ENCODE results near the gene SAMD1. TPM values are rescaled to one million over a fixed set of nuclear protein-coding genes. Genes with fewer than 3 reads are reported as not detected.

The SAMD1 gene
- total and polyA plus RNA-seq, 2 of the 13 experiments (the other 11 are each of a cell fraction or from before 2014, with no cell fraction given): 17.5 to 45.0 TPM

DNA sequence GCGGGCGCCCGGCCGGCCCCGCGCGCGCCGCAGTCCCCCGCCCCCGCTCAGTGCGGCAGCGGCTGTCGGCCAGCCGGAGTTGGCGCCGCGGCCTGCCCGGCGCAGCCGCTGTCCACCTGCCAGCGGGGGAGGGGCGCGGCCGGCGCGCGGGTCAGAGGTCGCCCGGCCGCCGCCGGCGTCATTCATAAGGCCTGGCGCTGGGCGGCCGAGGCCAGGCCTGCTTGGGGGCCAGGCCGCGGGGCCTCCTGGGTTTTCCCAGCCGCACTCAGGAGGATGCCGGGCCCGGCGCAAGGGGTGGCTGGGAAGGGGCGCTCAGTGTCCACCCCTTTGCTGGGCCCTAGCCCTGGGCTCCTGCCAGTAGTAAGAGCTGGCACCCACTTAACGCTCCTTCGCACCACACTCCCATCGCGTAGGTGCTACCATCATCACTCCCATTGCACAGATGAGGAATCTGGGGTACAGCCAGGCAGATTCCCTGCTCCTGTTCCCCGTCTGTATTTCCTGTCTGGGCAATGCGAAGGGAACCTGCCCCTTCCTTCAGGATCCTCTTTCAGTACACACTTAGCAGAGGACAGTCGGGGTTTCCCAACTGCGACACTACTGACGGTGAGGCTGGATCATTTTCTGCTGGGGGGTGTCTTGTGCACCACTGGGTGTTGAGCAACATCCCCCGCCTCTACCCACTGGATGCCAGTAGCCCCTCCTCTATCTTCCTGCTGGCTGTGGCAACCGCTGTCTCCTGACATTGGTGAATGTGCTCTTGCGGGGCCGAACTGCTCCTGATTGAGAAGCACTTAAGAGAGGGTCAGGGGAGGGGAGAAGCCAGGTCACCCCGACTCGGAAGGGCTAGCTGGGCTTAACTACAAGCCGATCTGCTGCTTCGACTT is 27.9 kb upstream of the SAMD1 start (continued):
- TF ChIP-seq MAZ (IDR thresholded peaks at IDR 0.05; ENCODE audit: borderline replicate concordance, low read depth, low read length) (no peak; the same call in 1 of the 2 replicates), MAZ (CRISPR knock-in tag; IDR thresholded peaks at IDR 0.05; ENCODE audit: low read depth) (peak; percentile 37; the same call in 1 of the 2 replicates), MED13 (CRISPR knock-in tag; IDR thresholded peaks at IDR 0.05) (0 out of 2 replicates have a peak, but pooled peaks have one; percentile 44), ZNF446 (CRISPR knock-in tag; IDR thresholded peaks at IDR 0.05) (peak; percentile 61; the same call in 1 of the 2 replicates), ZBTB38 (CRISPR knock-in tag; IDR thresholded peaks at IDR 0.05) (peak; percentile 37; the same call in 1 of the 2 replicates), HMG20B (CRISPR knock-in tag; conservative IDR thresholded peaks at IDR 0.05) (peak; percentile 14; the same call in 1 of the 2 replicates), REPIN1 (CRISPR knock-in tag; IDR thresholded peaks at IDR 0.05; ENCODE audit: borderline replicate concordance, low read depth) (0 out of 2 replicates have a peak, but pooled peaks have one; percentile 18), SMARCC2 (IDR thresholded peaks at IDR 0.05) (no peak), ZBTB7B (CRISPR knock-in tag; IDR thresholded peaks at IDR 0.05) (peak; percentile 20; the same call in 1 of the 2 replicates)
- TF ChIP-seq, protein P1, sequence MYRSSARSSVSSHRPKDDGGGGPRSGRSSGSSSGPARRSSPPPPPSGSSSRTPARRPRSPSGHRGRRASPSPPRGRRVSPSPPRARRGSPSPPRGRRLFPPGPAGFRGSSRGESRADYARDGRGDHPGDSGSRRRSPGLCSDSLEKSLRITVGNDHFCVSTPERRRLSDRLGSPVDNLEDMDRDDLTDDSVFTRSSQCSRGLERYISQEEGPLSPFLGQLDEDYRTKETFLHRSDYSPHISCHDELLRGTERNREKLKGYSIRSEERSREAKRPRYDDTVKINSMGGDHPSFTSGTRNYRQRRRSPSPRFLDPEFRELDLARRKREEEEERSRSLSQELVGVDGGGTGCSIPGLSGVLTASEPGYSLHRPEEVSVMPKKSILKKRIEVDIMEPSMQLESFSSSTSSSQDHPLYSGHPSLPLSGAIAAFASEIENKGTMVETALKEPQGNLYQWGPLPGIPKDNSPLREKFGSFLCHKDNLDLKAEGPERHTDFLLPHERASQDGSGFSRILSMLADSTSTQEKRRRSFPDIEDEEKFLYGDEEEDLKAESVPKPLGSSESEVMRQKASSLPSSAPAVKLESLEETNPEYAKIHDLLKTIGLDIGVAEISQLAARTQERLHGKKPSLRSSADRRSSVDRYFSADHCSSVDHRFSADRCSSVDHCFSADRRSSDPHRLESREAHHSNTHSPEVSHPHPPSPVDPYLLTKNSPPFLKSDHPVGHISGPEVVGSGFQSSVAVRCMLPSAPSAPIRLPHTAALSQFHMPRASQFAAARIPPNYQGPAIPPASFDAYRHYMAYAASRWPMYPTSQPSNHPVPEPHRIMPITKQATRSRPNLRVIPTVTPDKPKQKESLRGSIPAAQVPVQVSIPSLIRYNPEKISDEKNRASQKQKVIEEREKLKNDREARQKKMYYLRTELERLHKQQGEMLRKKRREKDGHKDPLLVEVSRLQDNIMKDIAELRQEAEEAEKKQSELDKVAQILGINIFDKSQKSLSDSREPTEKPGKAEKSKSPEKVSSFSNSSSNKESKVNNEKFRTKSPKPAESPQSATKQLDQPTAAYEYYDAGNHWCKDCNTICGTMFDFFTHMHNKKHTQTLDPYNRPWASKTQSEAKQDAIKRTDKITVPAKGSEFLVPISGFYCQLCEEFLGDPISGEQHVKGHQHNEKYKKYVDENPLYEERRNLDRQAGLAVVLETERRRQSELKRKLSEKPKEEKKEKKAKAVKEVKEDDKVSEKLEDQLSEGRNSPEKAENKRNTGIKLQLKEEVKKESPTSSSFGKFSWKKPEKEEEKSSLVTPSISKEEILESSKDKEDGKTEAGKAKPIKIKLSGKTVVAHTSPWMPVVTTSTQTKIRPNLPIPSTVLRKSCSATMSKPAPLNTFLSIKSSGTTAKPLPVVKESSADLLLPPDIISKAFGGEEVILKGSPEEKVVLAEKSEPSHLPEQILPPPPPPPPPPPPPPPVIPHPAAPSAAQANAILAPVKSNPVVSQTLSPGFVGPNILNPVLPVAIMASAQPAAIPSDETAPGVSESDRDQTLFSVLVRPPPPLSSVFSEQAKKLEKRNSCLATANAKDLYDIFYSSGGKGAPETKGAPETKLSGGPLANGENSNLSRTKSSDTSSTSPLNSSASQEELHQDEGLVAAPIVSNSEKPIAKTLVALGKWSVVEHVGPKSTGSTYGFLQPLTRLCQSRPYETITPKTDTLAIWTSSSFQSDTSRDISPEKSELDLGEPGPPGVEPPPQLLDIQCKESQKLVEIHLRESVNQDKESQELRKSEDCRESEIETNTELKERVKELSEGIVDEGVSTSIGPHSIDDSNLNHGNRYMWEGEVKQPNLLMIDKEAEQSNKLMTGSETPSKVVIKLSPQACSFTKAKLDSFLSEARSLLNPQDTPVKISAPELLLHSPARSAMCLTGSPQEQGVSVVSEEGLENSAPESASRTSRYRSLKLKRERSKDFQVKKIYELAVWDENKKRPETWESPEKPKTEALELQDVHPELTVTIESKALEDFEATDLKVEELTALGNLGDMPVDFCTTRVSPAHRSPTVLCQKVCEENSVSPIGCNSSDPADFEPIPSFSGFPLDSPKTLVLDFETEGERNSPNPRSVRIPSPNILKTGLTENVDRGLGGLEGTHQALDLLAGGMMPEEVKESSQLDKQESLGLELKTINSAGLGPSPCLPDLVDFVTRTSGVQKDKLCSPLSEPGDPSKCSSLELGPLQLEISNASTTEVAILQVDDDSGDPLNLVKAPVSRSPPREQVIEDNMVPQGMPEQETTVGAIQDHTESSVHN (CRISPR knock-in tag; IDR thresholded peaks at IDR 0.05): 0 out of 2 replicates have a peak, but pooled peaks have one; percentile 8
- TF ChIP-seq, protein P2, sequence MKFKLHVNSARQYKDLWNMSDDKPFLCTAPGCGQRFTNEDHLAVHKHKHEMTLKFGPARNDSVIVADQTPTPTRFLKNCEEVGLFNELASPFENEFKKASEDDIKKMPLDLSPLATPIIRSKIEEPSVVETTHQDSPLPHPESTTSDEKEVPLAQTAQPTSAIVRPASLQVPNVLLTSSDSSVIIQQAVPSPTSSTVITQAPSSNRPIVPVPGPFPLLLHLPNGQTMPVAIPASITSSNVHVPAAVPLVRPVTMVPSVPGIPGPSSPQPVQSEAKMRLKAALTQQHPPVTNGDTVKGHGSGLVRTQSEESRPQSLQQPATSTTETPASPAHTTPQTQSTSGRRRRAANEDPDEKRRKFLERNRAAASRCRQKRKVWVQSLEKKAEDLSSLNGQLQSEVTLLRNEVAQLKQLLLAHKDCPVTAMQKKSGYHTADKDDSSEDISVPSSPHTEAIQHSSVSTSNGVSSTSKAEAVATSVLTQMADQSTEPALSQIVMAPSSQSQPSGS (CRISPR knock-in tag; IDR thresholded peaks at IDR 0.05): 0 out of 2 replicates have a peak, but pooled peaks have one; percentile 48
- TF ChIP-seq, protein P3, sequence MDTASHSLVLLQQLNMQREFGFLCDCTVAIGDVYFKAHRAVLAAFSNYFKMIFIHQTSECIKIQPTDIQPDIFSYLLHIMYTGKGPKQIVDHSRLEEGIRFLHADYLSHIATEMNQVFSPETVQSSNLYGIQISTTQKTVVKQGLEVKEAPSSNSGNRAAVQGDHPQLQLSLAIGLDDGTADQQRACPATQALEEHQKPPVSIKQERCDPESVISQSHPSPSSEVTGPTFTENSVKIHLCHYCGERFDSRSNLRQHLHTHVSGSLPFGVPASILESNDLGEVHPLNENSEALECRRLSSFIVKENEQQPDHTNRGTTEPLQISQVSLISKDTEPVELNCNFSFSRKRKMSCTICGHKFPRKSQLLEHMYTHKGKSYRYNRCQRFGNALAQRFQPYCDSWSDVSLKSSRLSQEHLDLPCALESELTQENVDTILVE (CRISPR knock-in tag; IDR thresholded peaks at IDR 0.05): peak; percentile 20
- TF ChIP-seq, protein P4, sequence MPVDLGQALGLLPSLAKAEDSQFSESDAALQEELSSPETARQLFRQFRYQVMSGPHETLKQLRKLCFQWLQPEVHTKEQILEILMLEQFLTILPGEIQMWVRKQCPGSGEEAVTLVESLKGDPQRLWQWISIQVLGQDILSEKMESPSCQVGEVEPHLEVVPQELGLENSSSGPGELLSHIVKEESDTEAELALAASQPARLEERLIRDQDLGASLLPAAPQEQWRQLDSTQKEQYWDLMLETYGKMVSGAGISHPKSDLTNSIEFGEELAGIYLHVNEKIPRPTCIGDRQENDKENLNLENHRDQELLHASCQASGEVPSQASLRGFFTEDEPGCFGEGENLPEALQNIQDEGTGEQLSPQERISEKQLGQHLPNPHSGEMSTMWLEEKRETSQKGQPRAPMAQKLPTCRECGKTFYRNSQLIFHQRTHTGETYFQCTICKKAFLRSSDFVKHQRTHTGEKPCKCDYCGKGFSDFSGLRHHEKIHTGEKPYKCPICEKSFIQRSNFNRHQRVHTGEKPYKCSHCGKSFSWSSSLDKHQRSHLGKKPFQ (CRISPR knock-in tag; IDR thresholded peaks at IDR 0.05; ENCODE audit: insufficient replicate concordance): peak; percentile 46
- TF ChIP-seq, protein P5, sequence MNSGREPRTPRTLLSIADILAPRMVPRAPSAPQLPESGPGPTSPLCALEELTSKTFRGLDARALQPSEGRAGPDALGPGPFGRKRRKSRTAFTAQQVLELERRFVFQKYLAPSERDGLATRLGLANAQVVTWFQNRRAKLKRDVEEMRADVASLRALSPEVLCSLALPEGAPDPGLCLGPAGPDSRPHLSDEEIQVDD (CRISPR knock-in tag; IDR thresholded peaks at IDR 0.05; ENCODE audit: borderline replicate concordance): 0 out of 2 replicates have a peak, but pooled peaks have one; percentile 62
